GM23338 (cell line): ENCODE results near the gene TRIML2. TPM values are rescaled to one million over a fixed set of nuclear protein-coding genes. Genes with fewer than 3 reads are reported as not detected.

Source experiments
- ATAC-seq: fragments of 200-7000 bp; cut with Tn5 transposase; 3 replicates; pipeline ENCODE4 v1.9.1; 2020
- DNase-seq: peaks from one replicate; pipeline ENCODE4 v3.0.0-alpha.2; 2015; ENCODE audit warnings: low spot score
- H2AFZ ChIP-seq: fragments of 200-600 bp; sonication (generic); 2 replicates; pipeline ENCODE4 v1.8.0; 2016; ENCODE audit warnings: antibody characterized with exemption, mild to moderate bottlenecking, moderate library complexity
- H3F3A ChIP-seq: fragments of 200-600 bp; sonication (generic); replicated peaks from 2 replicates; pipeline ENCODE4 v1.8.0; 2017; ENCODE audit warnings: antibody characterized with exemption, mixed run types, low read depth
- H3K27ac ChIP-seq: fragments of 200-600 bp; sonication (generic); 2 replicates; pipeline ENCODE4 v1.6.1; 2016; ENCODE audit warnings: low read depth
- H3K27me3 ChIP-seq: fragments of 200-600 bp; sonication (generic); 2 replicates; pipeline ENCODE4 v1.8.0; 2016; ENCODE audit warnings: mild to moderate bottlenecking, mixed run types, moderate library complexity; ENCODE audit not compliant: insufficient read depth
- H3K36me3 ChIP-seq: fragments of 200-600 bp; sonication (generic); 2 replicates; pipeline ENCODE4 v1.8.0; 2016; ENCODE audit warnings: mild to moderate bottlenecking; ENCODE audit not compliant: insufficient read depth
- H3K4me1 ChIP-seq: fragments of 200-600 bp; sonication (generic); 2 replicates; pipeline ENCODE4 v1.8.0; 2016; ENCODE audit warnings: mild to moderate bottlenecking, moderate library complexity; ENCODE audit not compliant: insufficient read depth
- H3K4me2 ChIP-seq: fragments of 200-600 bp; sonication (generic); 2 replicates; pipeline ENCODE4 v1.7.1; 2017; ENCODE audit warnings: mixed run types
- H3K4me3 ChIP-seq: fragments of 200-600 bp; sonication (generic); 2 replicates; pipeline ENCODE4 v1.6.1; 2016; ENCODE audit warnings: mixed run types
- H3K79me2 ChIP-seq: fragments of 200-600 bp; sonication (generic); replicated peaks from 2 replicates; pipeline ENCODE4 v1.8.0; 2017; ENCODE audit warnings: mild to moderate bottlenecking; ENCODE audit not compliant: insufficient read depth
- H3K9me2 ChIP-seq: fragments of 200-600 bp; sonication (generic); 2 replicates; pipeline ENCODE4 v1.8.0; 2017; ENCODE audit not compliant: insufficient read depth
- H4K20me1 ChIP-seq: fragments of 200-600 bp; sonication (generic); replicated peaks from 2 replicates; pipeline ENCODE4 v1.8.0; 2017; ENCODE audit warnings: mild to moderate bottlenecking; ENCODE audit not compliant: insufficient read depth
- H3K27ac Mint-ChIP-seq: 2 replicates; pipeline ENCODE4 v1.8.0; 2020; ENCODE audit warnings: inconsistent platforms, mild to moderate bottlenecking, moderate library complexity, mixed read lengths
- H3K27me3 Mint-ChIP-seq: 3 replicates; pipeline ENCODE4 v1.8.0; 2022; ENCODE audit warnings: low read depth, mild to moderate bottlenecking, moderate library complexity, mixed read lengths, inconsistent platforms; ENCODE audit not compliant: insufficient read depth, poor library complexity
- H3K36me3 Mint-ChIP-seq: 3 replicates; pipeline ENCODE4 v1.8.0; 2021; ENCODE audit warnings: low read depth, mild to moderate bottlenecking, inconsistent platforms, moderate library complexity, mixed read lengths
- H3K4me1 Mint-ChIP-seq: 3 replicates; pipeline ENCODE4 v1.8.0; 2020; ENCODE audit warnings: mild to moderate bottlenecking, inconsistent platforms, mixed read lengths
- H3K4me3 Mint-ChIP-seq: 3 replicates; pipeline ENCODE4 v1.8.0; 2021; ENCODE audit warnings: moderate library complexity, mild to moderate bottlenecking, inconsistent platforms, mixed read lengths
- H3K9me3 Mint-ChIP-seq: 3 replicates; pipeline ENCODE4 v1.8.0; 2020; ENCODE audit warnings: moderate library complexity, mild to moderate bottlenecking, inconsistent platforms, mixed read lengths
- CREB1 ChIP-seq: fragments of 250-450 bp; sonication (Bioruptor Pico); IDR thresholded peaks from 2 replicates; pipeline ENCODE4 v1.5.0; 2020; ENCODE audit warnings: low read depth, mild to moderate bottlenecking, moderate library complexity
- EZH2 ChIP-seq: fragments of 200-600 bp; sonication (generic); IDR thresholded peaks from one replicate; pipeline ENCODE4 v1.8.0; 2017; ENCODE audit warnings: antibody characterized with exemption, mild to moderate bottlenecking, low read depth; ENCODE audit not compliant: unreplicated experiment
- EZH2phosphoT487 ChIP-seq: fragments of 200-600 bp; sonication (generic); IDR thresholded peaks from one replicate; pipeline ENCODE4 v1.8.1; 2018; ENCODE audit warnings: antibody characterized with exemption; ENCODE audit not compliant: unreplicated experiment
- JUNB ChIP-seq: IDR thresholded peaks from one replicate; pipeline ENCODE4 v1.6.1; 2016; ENCODE audit warnings: antibody characterized with exemption; ENCODE audit not compliant: unreplicated experiment
- NANOG ChIP-seq: IDR thresholded peaks from 2 replicates; pipeline ENCODE4 v1.6.1; 2016; ENCODE audit warnings: antibody characterized with exemption, borderline replicate concordance
- POLR2AphosphoS5 ChIP-seq: IDR thresholded peaks from 2 replicates; pipeline ENCODE4 v1.6.1; 2016; ENCODE audit warnings: antibody characterized with exemption, low read depth
- REST ChIP-seq: IDR thresholded peaks from one replicate; pipeline ENCODE4 v1.6.1; 2018; ENCODE audit warnings: antibody characterized with exemption; ENCODE audit not compliant: unreplicated experiment
- STAT1 ChIP-seq: IDR thresholded peaks from one replicate; pipeline ENCODE4 v1.6.1; 2016; ENCODE audit warnings: antibody characterized with exemption; ENCODE audit not compliant: unreplicated experiment
- ZNF114 ChIP-seq: fragments of 250-450 bp; sonication (Bioruptor Pico); IDR thresholded peaks from 2 replicates; pipeline ENCODE4 v1.5.0; 2020; ENCODE audit warnings: mild to moderate bottlenecking, moderate library complexity
- ZNF331 ChIP-seq: fragments of 250-450 bp; sonication (Bioruptor Pico); IDR thresholded peaks from 2 replicates; pipeline ENCODE4 v1.5.0; 2020; ENCODE audit warnings: low read depth, mild to moderate bottlenecking, moderate library complexity
- ZNF462 ChIP-seq: fragments of 250-450 bp; sonication (Bioruptor Pico); IDR thresholded peaks from 2 replicates; pipeline ENCODE4 v1.5.0; 2020; ENCODE audit warnings: mild to moderate bottlenecking, moderate library complexity
- polyA plus RNA-seq: library from polyadenylated mRNA; unstranded; fragments of >200 nt; fragmentation: Nextera tagmentation; extraction: Ambion mirVana; gene quantifications from 2 replicates; pipeline ENCODE4 v1.2.1, GENCODE V29; 2016
- total RNA-seq: library from RNA; depleted of rRNA; stranded (reverse); fragments of >200 nt; shearing (Covaris generic); gene quantifications from 2 replicates; pipeline ENCODE4 v1.2.3, GENCODE V29; 2014
- TF ChIP-seq, protein P1 (sequence below): IDR thresholded peaks from 2 replicates; pipeline ENCODE4 v1.6.1; 2016; ENCODE audit warnings: antibody characterized with exemption
- TF ChIP-seq, protein P2 (sequence below), 2 experiments: fragments of 200-600 bp in 1 of 2; sonication (generic) in 1 of 2; conservative IDR thresholded peaks; 2 replicates each; pipeline versions ENCODE4 v1.5.1 to v1.6.1; 2016 to 2017; ENCODE audit warnings: antibody characterized with exemption in 2 of 2, low read depth in 2 of 2, mild to moderate bottlenecking in 2 of 2, moderate library complexity in 1 of 2

Gene TRIML2
- total and polyA plus RNA-seq, 2 experiments from 2014 or later, result 57.8 to 77.9 TPM

DNA sequence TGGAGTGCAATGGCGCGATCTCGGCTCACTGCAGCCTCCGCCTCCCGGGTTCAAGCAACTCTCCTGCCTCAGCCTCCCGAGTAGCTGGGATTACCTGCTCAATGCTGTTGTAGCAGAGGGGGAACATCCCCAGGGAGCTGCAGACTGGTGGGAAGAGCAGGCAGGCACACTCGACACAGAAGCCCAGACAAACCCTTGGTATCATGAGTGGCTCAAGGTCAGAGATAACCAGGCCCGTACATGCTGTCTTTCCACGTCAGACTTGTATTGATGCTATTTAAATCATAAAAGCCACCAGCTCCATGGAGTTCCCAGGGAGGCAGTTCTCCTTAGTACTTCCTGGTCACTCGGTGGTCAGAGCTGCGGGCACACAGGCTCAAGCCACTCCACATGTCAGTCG is 33.2 kb downstream of the TRIML2 start:
- H3K4me3 ChIP-seq, result no peak overlapping the region

More for the DNA sequence above, 33.2 kb downstream of the TRIML2 start:
- no peaks in the 10 kb centered on the region for H3F3A ChIP-seq
- Mint-ChIP-seq H3K9me3 (no peaks in the 10 kb centered on the region), H3K27me3 (peaks cover 1% of the 10 kb centered on the region), H3K27ac (no peak overlapping the region), H3K36me3 (peaks cover 5% of the 10 kb centered on the region; the same call in 1 of the 3 replicates), H3K4me1 (peaks cover 4% of the 10 kb centered on the region; the same call in 2 of the 3 replicates), H3K4me3 (no peak overlapping the region)
- H3K27ac ChIP-seq, result no peak overlapping the region
- H3K36me3 ChIP-seq, result no peaks in the 10 kb centered on the region
- no peak overlapping the region for H2AFZ ChIP-seq
- DNase-seq (no peak), ATAC-seq (no peak)
- TF ChIP-seq CREB1 (CRISPR knock-in tag) (no peak), EZH2phosphoT487 (no peak), NANOG (no peak), ZNF331 (no peak), ZNF462 (CRISPR knock-in tag) (no peak), EZH2 (no peak), JUNB (no peak), STAT1 (no peak), ZNF114 (no peak), POLR2AphosphoS5 (no peak), REST (no peak)
- TF ChIP-seq, protein P1, sequence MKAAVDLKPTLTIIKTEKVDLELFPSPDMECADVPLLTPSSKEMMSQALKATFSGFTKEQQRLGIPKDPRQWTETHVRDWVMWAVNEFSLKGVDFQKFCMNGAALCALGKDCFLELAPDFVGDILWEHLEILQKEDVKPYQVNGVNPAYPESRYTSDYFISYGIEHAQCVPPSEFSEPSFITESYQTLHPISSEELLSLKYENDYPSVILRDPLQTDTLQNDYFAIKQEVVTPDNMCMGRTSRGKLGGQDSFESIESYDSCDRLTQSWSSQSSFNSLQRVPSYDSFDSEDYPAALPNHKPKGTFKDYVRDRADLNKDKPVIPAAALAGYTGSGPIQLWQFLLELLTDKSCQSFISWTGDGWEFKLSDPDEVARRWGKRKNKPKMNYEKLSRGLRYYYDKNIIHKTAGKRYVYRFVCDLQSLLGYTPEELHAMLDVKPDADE, result no peak
- TF ChIP-seq, protein P2, sequence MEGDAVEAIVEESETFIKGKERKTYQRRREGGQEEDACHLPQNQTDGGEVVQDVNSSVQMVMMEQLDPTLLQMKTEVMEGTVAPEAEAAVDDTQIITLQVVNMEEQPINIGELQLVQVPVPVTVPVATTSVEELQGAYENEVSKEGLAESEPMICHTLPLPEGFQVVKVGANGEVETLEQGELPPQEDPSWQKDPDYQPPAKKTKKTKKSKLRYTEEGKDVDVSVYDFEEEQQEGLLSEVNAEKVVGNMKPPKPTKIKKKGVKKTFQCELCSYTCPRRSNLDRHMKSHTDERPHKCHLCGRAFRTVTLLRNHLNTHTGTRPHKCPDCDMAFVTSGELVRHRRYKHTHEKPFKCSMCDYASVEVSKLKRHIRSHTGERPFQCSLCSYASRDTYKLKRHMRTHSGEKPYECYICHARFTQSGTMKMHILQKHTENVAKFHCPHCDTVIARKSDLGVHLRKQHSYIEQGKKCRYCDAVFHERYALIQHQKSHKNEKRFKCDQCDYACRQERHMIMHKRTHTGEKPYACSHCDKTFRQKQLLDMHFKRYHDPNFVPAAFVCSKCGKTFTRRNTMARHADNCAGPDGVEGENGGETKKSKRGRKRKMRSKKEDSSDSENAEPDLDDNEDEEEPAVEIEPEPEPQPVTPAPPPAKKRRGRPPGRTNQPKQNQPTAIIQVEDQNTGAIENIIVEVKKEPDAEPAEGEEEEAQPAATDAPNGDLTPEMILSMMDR (conservative IDR thresholded peaks at IDR 0.05; ENCODE audit: low read depth in 2 of 2), result no peak
- H3K4me1 ChIP-seq, result no peaks in the 10 kb centered on the region; the same call in 1 of the 2 replicates
- no peaks in the 10 kb centered on the region for H3K79me2 ChIP-seq
- no peaks in the 10 kb centered on the region for H4K20me1 ChIP-seq
- H3K4me2 ChIP-seq, result no peak overlapping the region
- H3K27me3 ChIP-seq, result no peaks in the 10 kb centered on the region
- no peaks in the 10 kb centered on the region for H3K9me2 ChIP-seq
